Stimulated activated memory B cell treated with anti-CD40 and anti-IgM and Interleukin-4, amounts not matched to agents 10 μg/mL and 1 μg/mL and 100 μg/mL, for 72 hours (primary cell): ENCODE results near the gene RBBP7.

Experiments used
- ATAC-seq: fragments of 150-1000 bp; cut with Tn5 transposase; 2 replicates; pipeline ENCODE4 v1.10.0; 2021
- H3K27ac Mint-ChIP-seq: one replicate; pipeline ENCODE4 v1.8.0; 2022; ENCODE audit warnings: mild to moderate bottlenecking, mixed read lengths
- H3K27me3 Mint-ChIP-seq: one replicate; pipeline ENCODE4 v1.8.0; 2022; ENCODE audit warnings: mixed read lengths
- H3K36me3 Mint-ChIP-seq: one replicate; pipeline ENCODE4 v1.8.0; 2022; ENCODE audit warnings: mixed read lengths
- H3K4me1 Mint-ChIP-seq: one replicate; pipeline ENCODE4 v1.8.0; 2022; ENCODE audit warnings: mixed read lengths
- H3K4me3 Mint-ChIP-seq: one replicate; pipeline ENCODE4 v1.8.0; 2022; ENCODE audit warnings: mild to moderate bottlenecking, moderate library complexity, mixed read lengths
- H3K9me3 Mint-ChIP-seq: one replicate; pipeline ENCODE4 v1.8.0; 2022; ENCODE audit warnings: mixed read lengths

Gene RBBP7

GRCh38 chrX:16848541-16848940, 21.6 kb downstream of the RBBP7 start:
- peaks cover 17% of the 10 kb centered on the region for H3K36me3 Mint-ChIP-seq
- no peaks in the 10 kb centered on the region for H3K9me3 Mint-ChIP-seq
- H3K4me1 Mint-ChIP-seq = peaks cover 6% of the 10 kb centered on the region
- no peaks in the 10 kb centered on the region for H3K27me3 Mint-ChIP-seq
- no peak overlapping the region for H3K4me3 Mint-ChIP-seq
- no peak overlapping the region for H3K27ac Mint-ChIP-seq
- no peak for ATAC-seq

- ATAC-seq = no peak
- peaks cover 12% of the 10 kb centered on the region for H3K36me3 Mint-ChIP-seq
- no peaks in the 10 kb centered on the region for H3K9me3 Mint-ChIP-seq
- H3K27me3 Mint-ChIP-seq = no peaks in the 10 kb centered on the region
- H3K27ac Mint-ChIP-seq = no peak overlapping the region
- H3K4me3 Mint-ChIP-seq = no peak overlapping the region
- no peaks in the 10 kb centered on the region for H3K4me1 Mint-ChIP-seq
Measured at GRCh38 chrX:16845686-16846085, 24.5 kb downstream of the RBBP7 start.

- H3K4me3 Mint-ChIP-seq = no peak overlapping the region
- no peak for ATAC-seq
- no peak overlapping the region for H3K27ac Mint-ChIP-seq
- no peaks in the 10 kb centered on the region for H3K9me3 Mint-ChIP-seq
- no peaks in the 10 kb centered on the region for H3K27me3 Mint-ChIP-seq
- no peaks in the 10 kb centered on the region for H3K4me1 Mint-ChIP-seq
- peaks cover 9% of the 10 kb centered on the region for H3K36me3 Mint-ChIP-seq
Measured at GRCh38 chrX:16843208-16843909, 26.8 kb downstream of the RBBP7 start.

GRCh38 chrX:16842684-16843083, 27.5 kb downstream of the RBBP7 start:
- H3K4me1 Mint-ChIP-seq = no peaks in the 10 kb centered on the region

GRCh38 chrX:16839852-16840460, 30.2 kb downstream of the RBBP7 start:
- Mint-ChIP-seq H3K9me3 (no peaks in the 10 kb centered on the region), H3K27me3 (no peaks in the 10 kb centered on the region), H3K4me3 (no peak overlapping the region), H3K4me1 (peaks cover 5% of the 10 kb centered on the region), H3K27ac (no peak overlapping the region), H3K36me3 (peaks cover 11% of the 10 kb centered on the region)
- no peak for ATAC-seq

More at GRCh38 chrX:16842684-16843083, 27.5 kb downstream of the RBBP7 start:
- Mint-ChIP-seq H3K4me3 (no peak overlapping the region), H3K27me3 (no peaks in the 10 kb centered on the region), H3K27ac (no peak overlapping the region), H3K9me3 (no peaks in the 10 kb centered on the region), H3K36me3 (peaks cover 6% of the 10 kb centered on the region)
- no peak for ATAC-seq

GRCh38 chrX:16839219-16839851, 30.8 kb downstream of the RBBP7 start:
- Mint-ChIP-seq H3K4me1 (peaks cover 5% of the 10 kb centered on the region), H3K36me3 (peaks cover 11% of the 10 kb centered on the region), H3K27ac (no peak overlapping the region), H3K27me3 (no peaks in the 10 kb centered on the region), H3K9me3 (no peaks in the 10 kb centered on the region), H3K4me3 (no peak overlapping the region)
- no peak for ATAC-seq

- Mint-ChIP-seq H3K9me3 (no peaks in the 10 kb centered on the region), H3K27ac (no peak overlapping the region), H3K4me1 (peaks cover 5% of the 10 kb centered on the region), H3K27me3 (no peaks in the 10 kb centered on the region), H3K36me3 (peaks cover 11% of the 10 kb centered on the region), H3K4me3 (no peak overlapping the region)
- no peak for ATAC-seq
Measured at GRCh38 chrX:16838202-16839066, 31.7 kb downstream of the RBBP7 start.

GRCh38 chrX:16836371-16836770, 33.8 kb downstream of the RBBP7 start:
- no peaks in the 10 kb centered on the region for H3K27me3 Mint-ChIP-seq
- H3K27ac Mint-ChIP-seq = peak overlapping the region; percentile 81
- H3K9me3 Mint-ChIP-seq = no peaks in the 10 kb centered on the region
- H3K4me3 Mint-ChIP-seq = no peak overlapping the region
- ATAC-seq = peak; percentile 34
- peaks cover 5% of the 10 kb centered on the region for H3K4me1 Mint-ChIP-seq
- peaks cover 18% of the 10 kb centered on the region for H3K36me3 Mint-ChIP-seq

GRCh38 chrX:16834806-16835205, 35.4 kb downstream of the RBBP7 start:
- Mint-ChIP-seq H3K36me3 (peaks cover 18% of the 10 kb centered on the region), H3K27me3 (no peaks in the 10 kb centered on the region), H3K4me3 (no peak overlapping the region), H3K27ac (no peak overlapping the region), H3K9me3 (no peaks in the 10 kb centered on the region), H3K4me1 (peaks cover 5% of the 10 kb centered on the region)
- no peak for ATAC-seq

GRCh38 chrX:16832301-16832700, 37.9 kb downstream of the RBBP7 start:
- Mint-ChIP-seq H3K27ac (no peak overlapping the region), H3K36me3 (peaks cover 18% of the 10 kb centered on the region), H3K9me3 (no peaks in the 10 kb centered on the region), H3K4me1 (peaks cover 5% of the 10 kb centered on the region), H3K27me3 (no peaks in the 10 kb centered on the region), H3K4me3 (no peak overlapping the region)
- ATAC-seq = no peak

GRCh38 chrX:16828124-16828908, 41.8 kb downstream of the RBBP7 start:
- no peaks in the 10 kb centered on the region for H3K27me3 Mint-ChIP-seq
- H3K27ac Mint-ChIP-seq = no peak overlapping the region
- no peak overlapping the region for H3K4me3 Mint-ChIP-seq
- H3K9me3 Mint-ChIP-seq = no peaks in the 10 kb centered on the region
- H3K4me1 Mint-ChIP-seq = peaks cover 5% of the 10 kb centered on the region
- ATAC-seq = no peak
- peaks cover 7% of the 10 kb centered on the region for H3K36me3 Mint-ChIP-seq

- Mint-ChIP-seq H3K36me3 (peaks cover 10% of the 10 kb centered on the region), H3K4me3 (no peak overlapping the region), H3K9me3 (no peaks in the 10 kb centered on the region), H3K27ac (no peak overlapping the region), H3K4me1 (peaks cover 5% of the 10 kb centered on the region), H3K27me3 (no peaks in the 10 kb centered on the region)
- no peak for ATAC-seq
Measured at GRCh38 chrX:16827225-16827624, 42.9 kb downstream of the RBBP7 start.

- no peak overlapping the region for H3K4me3 Mint-ChIP-seq
- no peak for ATAC-seq
- no peaks in the 10 kb centered on the region for H3K9me3 Mint-ChIP-seq
- H3K27ac Mint-ChIP-seq = no peak overlapping the region
- H3K4me1 Mint-ChIP-seq = peaks cover 5% of the 10 kb centered on the region
- H3K27me3 Mint-ChIP-seq = no peaks in the 10 kb centered on the region
- H3K36me3 Mint-ChIP-seq = peaks cover 7% of the 10 kb centered on the region
Measured at GRCh38 chrX:16826207-16826606, 44.0 kb downstream of the RBBP7 start.

GRCh38 chrX:16825264-16826035, 44.7 kb downstream of the RBBP7 start:
- Mint-ChIP-seq H3K4me3 (no peak overlapping the region), H3K27ac (no peak overlapping the region), H3K27me3 (no peaks in the 10 kb centered on the region), H3K36me3 (peaks cover 7% of the 10 kb centered on the region), H3K4me1 (peaks cover 5% of the 10 kb centered on the region), H3K9me3 (no peaks in the 10 kb centered on the region)
- no peak for ATAC-seq
